ENCODE data around the gene MYADML2.
"Not testable (repeated sequence)": the region's sequence is repeated elsewhere in the genome, so short reads cannot be mapped to it uniquely, and the experiment has no call there.

Gene MYADML2

GRCh38 chr17:81924557-81925532 lies 22.2 kb downstream of the MYADML2 start:
- no peak for DNase-seq (ENCODE audit: low read depth)

- no peak for DNase-seq (ENCODE audit: low read depth)
These were observed 23.5 kb downstream of the MYADML2 start for GRCh38 chr17:81923302-81924260.

GRCh38 chr17:81922566-81923301 lies 24.3 kb downstream of the MYADML2 start:
- no peak for DNase-seq (ENCODE audit: low read depth)

- no peak for DNase-seq (ENCODE audit: low read depth)
These were observed 25.0 kb downstream of the MYADML2 start for GRCh38 chr17:81921996-81922565.

- DNase-seq (ENCODE audit: low read depth): no peak
These were observed 25.5 kb downstream of the MYADML2 start for GRCh38 chr17:81921537-81921862.

- no peak for DNase-seq (ENCODE audit: low read depth)
These were observed 26.2 kb downstream of the MYADML2 start for GRCh38 chr17:81920612-81921536.

GRCh38 chr17:81918832-81919545 lies 28.0 kb downstream of the MYADML2 start:
- DNase-seq (ENCODE audit: low read depth): no peak

GRCh38 chr17:81918333-81918669 lies 28.7 kb downstream of the MYADML2 start:
- not testable (repeated sequence) for DNase-seq (ENCODE audit: low read depth)

GRCh38 chr17:81917565-81918332 lies 29.3 kb downstream of the MYADML2 start, which contains the start of gene SIRT7:
SIRT7 (minus strand) TSS chr17:81918176; CDS start chr17:81918131, 45 bp downstream.
- peak; percentile 76 for DNase-seq (ENCODE audit: low read depth)

GRCh38 chr17:81916234-81917001 lies 30.6 kb downstream of the MYADML2 start:
- no peak for DNase-seq (ENCODE audit: low read depth)

- no peak for DNase-seq (ENCODE audit: low read depth)
These were observed 31.7 kb downstream of the MYADML2 start for GRCh38 chr17:81915331-81915730.

- DNase-seq (ENCODE audit: low read depth): no peak
These were observed 32.8 kb downstream of the MYADML2 start for GRCh38 chr17:81914103-81914850.

- DNase-seq (ENCODE audit: low read depth): no peak
These were observed 33.5 kb downstream of the MYADML2 start for GRCh38 chr17:81913394-81914102.

GRCh38 chr17:81912441-81913309 lies 34.4 kb downstream of the MYADML2 start:
- DNase-seq (ENCODE audit: low read depth): no peak

- no peak for DNase-seq (ENCODE audit: low read depth)
These were observed 35.1 kb downstream of the MYADML2 start for GRCh38 chr17:81911969-81912368.

All from activated T-helper 9 cell treated with anti-CD3 and anti-CD28 coated beads, Interleukin-2, amount 50 U/mL, for 16 hours (primary cell).